Measurements from ENCODE around the gene ACER1.

- TF ChIP-seq CTCF (IDR thresholded peaks at IDR 0.05) (no peak), POLR2A (IDR thresholded peaks at IDR 0.05) (no peak)
Measured at GRCh38 chr19:6278740-6279619, 54.4 kb downstream of the ACER1 start.
